ENCODE results near the gene PRKCA. TPM values are rescaled to one million over a fixed set of nuclear protein-coding genes. Genes with fewer than 3 reads are reported as not detected.

Gene PRKCA
- total RNA-seq, 4 donors from 2014 or later: 24.5 to 61.9 (median 40.8) TPM

DNA sequence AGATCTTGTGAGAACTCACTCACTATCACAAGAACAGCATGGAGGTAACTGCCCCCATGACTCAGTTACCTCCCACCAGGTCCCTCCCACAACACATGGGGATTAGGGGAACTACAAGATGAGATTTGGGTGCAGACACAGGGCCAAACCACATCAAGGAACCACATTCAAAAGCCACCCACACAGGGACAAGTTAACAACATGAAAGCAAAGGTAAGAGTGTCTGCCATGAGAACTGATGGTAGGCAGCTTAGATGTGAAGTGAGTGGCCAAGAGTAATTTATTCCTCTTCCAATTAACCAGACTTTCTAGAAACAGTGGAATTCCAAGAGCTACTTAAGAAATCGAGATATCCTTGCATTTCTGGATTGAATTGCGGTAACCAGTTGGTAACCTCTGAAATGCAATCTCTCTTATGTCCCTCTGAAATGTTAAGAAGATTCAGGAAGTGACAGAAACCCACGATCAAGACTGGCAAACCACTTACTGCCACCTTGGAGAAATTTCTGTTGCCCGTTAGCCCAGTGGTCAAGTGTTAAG is 365.1 kb downstream of the PRKCA start:
- Histone ChIP-seq H3K4me1 (peaks cover 7 to 19% (median 13%) of the 10 kb centered on the region in 4 donors), H3K27me3 (no peaks in the 10 kb centered on the region), H3K27ac (replicated peaks in 1 of 4) (no peak overlapping the region), H3K9me3 (no peaks in the 10 kb centered on the region), H3K4me3 (no peak overlapping the region), H3K36me3 (no peaks in the 10 kb centered on the region)
- TF ChIP-seq POLR2A (IDR thresholded peaks at IDR 0.05; ENCODE audit: low read depth) (no peak), EP300 (IDR thresholded peaks at IDR 0.05) (no peak), POLR2AphosphoS5 (IDR thresholded peaks at IDR 0.05) (no peak)
- TF ChIP-seq, protein P1, sequence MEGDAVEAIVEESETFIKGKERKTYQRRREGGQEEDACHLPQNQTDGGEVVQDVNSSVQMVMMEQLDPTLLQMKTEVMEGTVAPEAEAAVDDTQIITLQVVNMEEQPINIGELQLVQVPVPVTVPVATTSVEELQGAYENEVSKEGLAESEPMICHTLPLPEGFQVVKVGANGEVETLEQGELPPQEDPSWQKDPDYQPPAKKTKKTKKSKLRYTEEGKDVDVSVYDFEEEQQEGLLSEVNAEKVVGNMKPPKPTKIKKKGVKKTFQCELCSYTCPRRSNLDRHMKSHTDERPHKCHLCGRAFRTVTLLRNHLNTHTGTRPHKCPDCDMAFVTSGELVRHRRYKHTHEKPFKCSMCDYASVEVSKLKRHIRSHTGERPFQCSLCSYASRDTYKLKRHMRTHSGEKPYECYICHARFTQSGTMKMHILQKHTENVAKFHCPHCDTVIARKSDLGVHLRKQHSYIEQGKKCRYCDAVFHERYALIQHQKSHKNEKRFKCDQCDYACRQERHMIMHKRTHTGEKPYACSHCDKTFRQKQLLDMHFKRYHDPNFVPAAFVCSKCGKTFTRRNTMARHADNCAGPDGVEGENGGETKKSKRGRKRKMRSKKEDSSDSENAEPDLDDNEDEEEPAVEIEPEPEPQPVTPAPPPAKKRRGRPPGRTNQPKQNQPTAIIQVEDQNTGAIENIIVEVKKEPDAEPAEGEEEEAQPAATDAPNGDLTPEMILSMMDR (IDR thresholded peaks at IDR 0.05): no peak
- WGBS: 87% methylated on average over 4 of the region's 4 CpGs
- intact Hi-C loops (cut with DNase I): no loop called here
- no peak for DNase-seq (ENCODE audit: extremely low spot score)

DNA sequence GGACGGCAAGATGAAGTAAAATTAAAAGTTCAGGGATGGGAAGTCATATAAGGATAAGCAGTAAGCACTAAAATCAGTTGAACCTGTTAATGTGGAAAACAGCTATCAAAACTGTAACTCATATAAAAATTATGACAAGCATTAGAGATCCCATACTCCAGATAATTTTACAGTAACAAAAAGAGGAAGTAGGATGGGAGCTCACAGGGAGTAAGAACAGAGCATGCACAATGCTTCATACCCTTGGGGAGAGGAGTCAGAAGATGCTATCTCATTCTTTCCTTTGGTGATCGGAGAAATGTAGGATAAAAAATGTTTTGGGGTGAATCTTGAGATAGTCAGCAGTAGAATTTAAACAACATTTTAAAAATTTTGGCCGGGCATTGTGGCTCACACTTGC is 367.8 kb downstream of the PRKCA start:
- no peaks in the 10 kb centered on the region for H3K36me3 ChIP-seq
- no peak for TF ChIP-seq EP300 (IDR thresholded peaks at IDR 0.05)
- peaks cover 0 to 30% (median 27%) of the 10 kb centered on the region in 4 donors for H3K4me1 ChIP-seq
- intact Hi-C loops (cut with DNase I): loop anchor here (5.0 kb wide), 1 partner anchor 103 kb away; no protein-coding TSS in a partner anchor
- 87% methylated on average over 3 of the region's 3 CpGs for WGBS
- H3K27me3 ChIP-seq: no peaks in the 10 kb centered on the region
- H3K27ac ChIP-seq (replicated peaks in 1 of 4): no peak overlapping the region
- DNase-seq (ENCODE audit: extremely low spot score): no peak
- H3K4me3 ChIP-seq: no peak overlapping the region
- H3K9me3 ChIP-seq: no peaks in the 10 kb centered on the region

DNA sequence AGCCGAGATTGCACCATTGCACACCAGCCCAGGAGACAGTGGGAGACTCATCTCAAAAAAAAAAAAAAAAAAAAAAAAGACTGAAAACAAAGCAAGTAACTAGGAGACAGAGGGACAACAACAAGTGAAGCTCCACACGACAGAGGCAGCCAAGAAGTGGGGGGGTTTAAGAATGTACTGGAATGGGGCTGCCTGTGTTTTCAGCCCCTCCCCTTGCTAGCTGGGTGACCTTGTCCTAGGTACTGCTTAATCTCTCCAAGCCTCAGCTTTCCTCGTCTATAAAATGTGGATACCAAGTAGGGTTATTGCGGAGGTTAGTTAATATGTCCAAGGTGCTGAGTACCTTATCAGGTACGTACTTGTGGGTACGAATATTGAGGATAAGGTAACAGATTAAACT is 368.7 kb downstream of the PRKCA start:
- H3K4me1 ChIP-seq: peaks cover 0 to 30% (median 27%) of the 10 kb centered on the region in 4 donors
- no peaks in the 10 kb centered on the region for H3K9me3 ChIP-seq
- 71% methylated on average over 6 of the region's 6 CpGs for WGBS
- intact Hi-C loops (cut with DNase I): loop anchor here (5.0 kb wide), 1 partner anchor 104 kb away; no protein-coding TSS in a partner anchor
- no peaks in the 10 kb centered on the region for H3K36me3 ChIP-seq
- TF ChIP-seq EP300 (IDR thresholded peaks at IDR 0.05) (no peak), POLR2AphosphoS5 (IDR thresholded peaks at IDR 0.05) (peak in 1 of 2 donors; percentile 4)
- no peak for DNase-seq (ENCODE audit: extremely low spot score)
- no peak overlapping the region for H3K4me3 ChIP-seq
- no peaks in the 10 kb centered on the region for H3K27me3 ChIP-seq
- peak overlapping the region in 2 of 4 donors; percentile 7 to 32 for H3K27ac ChIP-seq (replicated peaks in 1 of 4)

DNA sequence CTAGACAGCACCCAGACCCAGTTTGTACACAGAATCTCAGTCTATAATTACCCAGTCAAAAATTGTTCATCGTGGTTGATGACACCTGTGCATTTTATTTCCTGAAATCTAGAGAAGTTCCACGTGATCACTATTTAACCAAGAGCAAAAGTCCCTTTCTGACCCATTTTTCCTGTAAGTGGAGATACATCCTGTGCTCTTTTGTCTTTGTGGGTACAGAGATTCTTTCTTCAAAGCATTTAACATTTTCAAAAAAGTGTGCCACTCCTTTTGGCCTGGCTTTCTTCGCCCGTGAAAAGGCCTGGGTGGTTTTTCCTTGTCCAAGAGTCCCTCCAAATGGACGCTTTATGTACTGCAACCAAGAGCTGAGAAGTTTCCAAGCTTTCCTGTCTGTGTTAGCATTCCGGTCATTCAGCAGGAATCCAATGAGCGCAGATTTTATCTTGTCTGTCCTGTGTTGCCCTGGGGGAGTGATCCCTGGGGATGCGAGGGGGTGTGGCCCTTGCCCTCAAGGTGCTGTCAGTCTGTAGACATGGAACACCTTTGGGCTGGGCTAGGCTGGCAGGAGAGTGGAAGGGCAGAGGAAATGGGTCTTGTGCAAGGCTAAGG is 371.4 kb downstream of the PRKCA start:
- intact Hi-C loops (cut with DNase I): loop anchor here (2.0 to 5.0 kb wide), 2 partner anchors 106 to 419 kb away; no protein-coding TSS in a partner anchor
- TF ChIP-seq POLR2AphosphoS5 (IDR thresholded peaks at IDR 0.05) (peak in 1 of 2 donors; percentile 24), EP300 (IDR thresholded peaks at IDR 0.05) (no peak), POLR2A (IDR thresholded peaks at IDR 0.05; ENCODE audit: low read depth) (no peak)
- TF ChIP-seq, protein P1 (IDR thresholded peaks at IDR 0.05): peak; percentile 75 to 86 (median 82)
- Histone ChIP-seq H3K4me3 (no peak overlapping the region), H3K9me3 (peaks cover 0 to 3% (median 0%) of the 10 kb centered on the region in 4 donors), H3K4me1 (peaks cover 0 to 30% (median 27%) of the 10 kb centered on the region in 4 donors), H3K27ac (replicated peaks in 1 of 4) (peak overlapping the region; percentile 0 to 60 (median 36)), H3K36me3 (no peaks in the 10 kb centered on the region), H3K27me3 (no peaks in the 10 kb centered on the region)
- DNase-seq (ENCODE audit: extremely low spot score): no peak
- WGBS: 20% methylated on average over 8 of the region's 8 CpGs

DNA sequence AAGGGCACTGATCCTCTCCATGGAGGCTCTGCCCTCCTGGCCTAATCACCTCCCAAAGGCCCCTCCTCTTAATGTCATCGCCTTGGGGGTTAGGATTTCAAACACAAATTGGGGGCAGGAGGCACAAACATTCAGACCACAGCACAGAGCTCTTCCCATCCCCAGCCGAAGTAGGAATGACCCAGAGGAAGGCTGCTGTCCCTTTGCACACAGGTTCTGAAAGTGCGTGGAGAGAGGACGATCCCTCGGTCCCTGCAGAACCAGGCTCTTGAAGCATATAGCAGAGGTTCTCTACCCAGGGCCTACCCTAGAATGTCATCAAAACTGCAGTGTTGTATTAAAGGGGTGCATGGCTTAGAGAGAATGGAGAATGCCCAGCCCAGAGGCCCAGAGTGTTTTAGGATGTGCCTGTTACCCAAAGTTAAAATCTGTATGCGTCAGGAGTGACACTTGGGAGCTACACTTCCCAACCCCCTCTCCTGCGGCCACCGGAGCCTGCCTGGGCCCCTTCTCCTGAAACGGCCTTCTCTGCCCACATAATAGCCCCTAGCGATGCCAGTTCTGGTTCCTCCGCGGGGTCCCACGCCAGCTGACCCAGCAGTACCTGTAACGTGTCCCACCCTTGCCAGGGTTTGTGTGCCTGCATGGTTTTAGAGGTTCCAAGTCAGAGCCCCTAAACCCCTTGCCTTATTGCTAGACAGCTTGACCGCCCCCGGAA is 373.0 kb downstream of the PRKCA start:
- no peak overlapping the region for H3K4me3 ChIP-seq
- DNase-seq (ENCODE audit: extremely low spot score): no peak
- peaks cover 0 to 3% (median 0%) of the 10 kb centered on the region in 4 donors for H3K9me3 ChIP-seq
- H3K4me1 ChIP-seq: peaks cover 0 to 30% (median 27%) of the 10 kb centered on the region in 4 donors
- H3K27ac ChIP-seq (replicated peaks in 1 of 4): peak overlapping the region in 3 of 4 donors; percentile 14 to 48 (median 19)
- no peaks in the 10 kb centered on the region for H3K36me3 ChIP-seq
- 96% methylated on average over 13 of the region's 16 CpGs for WGBS
- H3K27me3 ChIP-seq: no peaks in the 10 kb centered on the region
- intact Hi-C loops (cut with DNase I): loop anchor here (2.0 kb wide), 1 partner anchor 421 kb away; no protein-coding TSS in a partner anchor
- TF ChIP-seq POLR2A (IDR thresholded peaks at IDR 0.05; ENCODE audit: low read depth) (no peak), POLR2AphosphoS5 (IDR thresholded peaks at IDR 0.05) (no peak), EP300 (IDR thresholded peaks at IDR 0.05) (no peak)
- TF ChIP-seq, protein P1 (IDR thresholded peaks at IDR 0.05): no peak
